ENCODE results near the gene DRGX.

DRGX gene

DNA sequence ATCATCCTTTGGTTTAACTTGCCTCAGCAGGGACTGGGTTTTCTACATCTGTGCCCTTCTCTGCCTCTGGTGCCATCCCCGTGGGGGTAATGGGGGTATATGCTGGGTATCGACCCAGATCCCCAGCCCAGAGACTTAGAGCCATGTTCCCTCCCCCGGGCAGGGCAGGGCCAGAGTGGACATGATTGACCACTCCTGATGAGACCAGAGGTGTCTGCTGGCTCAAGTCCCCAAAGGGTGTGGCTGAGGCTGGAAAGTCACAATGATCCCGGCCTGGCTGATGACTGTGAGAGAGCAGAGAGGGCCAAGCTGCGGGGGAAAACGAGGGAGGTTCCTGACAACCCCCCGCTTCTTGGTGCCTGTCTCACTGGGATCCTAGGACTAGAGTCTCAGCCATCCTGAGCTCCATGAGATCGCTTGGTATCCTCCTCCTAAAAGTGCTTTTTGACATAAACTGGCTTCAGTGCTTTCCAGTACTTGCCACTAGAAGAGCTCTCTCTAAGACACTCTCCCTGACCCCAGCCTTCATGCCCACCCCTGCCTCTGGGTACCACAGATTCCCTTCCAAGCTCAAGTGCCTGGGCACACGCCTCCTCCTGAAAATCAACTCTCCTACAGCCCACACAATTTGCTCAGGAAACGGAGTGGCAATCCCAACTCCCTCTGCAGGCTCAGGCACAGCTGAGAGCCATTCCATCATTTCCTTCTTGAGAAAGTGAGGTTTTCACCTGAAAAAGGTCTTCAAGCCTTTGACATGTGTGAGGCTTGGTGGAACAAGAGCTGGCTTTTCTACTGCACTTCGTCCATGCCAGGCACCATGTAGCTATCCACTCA is 33.9 kb downstream of the DRGX start:
- no peak for DNase-seq (ENCODE audit: low read depth, low spot score)

DNA sequence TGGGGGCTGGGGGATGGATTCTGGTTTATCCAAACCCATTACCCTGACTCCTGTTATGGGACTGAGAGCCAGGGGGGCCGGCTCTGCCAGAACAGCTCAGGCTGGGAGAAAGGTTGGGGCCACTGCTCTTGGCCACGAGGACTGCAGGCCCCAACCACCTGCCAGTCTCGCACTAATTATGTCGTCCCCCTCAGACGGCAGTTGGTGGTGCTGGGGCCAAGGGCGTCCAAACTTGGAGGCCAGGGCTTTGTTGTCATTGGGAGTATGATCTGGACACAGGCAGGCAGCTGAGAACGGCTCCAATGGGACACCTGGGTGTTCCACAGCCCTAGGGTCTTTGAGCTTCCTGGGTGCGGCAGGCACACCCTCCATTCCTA is 34.7 kb downstream of the DRGX start:
- DNase-seq (ENCODE audit: low read depth, low spot score) = no peak

DNA sequence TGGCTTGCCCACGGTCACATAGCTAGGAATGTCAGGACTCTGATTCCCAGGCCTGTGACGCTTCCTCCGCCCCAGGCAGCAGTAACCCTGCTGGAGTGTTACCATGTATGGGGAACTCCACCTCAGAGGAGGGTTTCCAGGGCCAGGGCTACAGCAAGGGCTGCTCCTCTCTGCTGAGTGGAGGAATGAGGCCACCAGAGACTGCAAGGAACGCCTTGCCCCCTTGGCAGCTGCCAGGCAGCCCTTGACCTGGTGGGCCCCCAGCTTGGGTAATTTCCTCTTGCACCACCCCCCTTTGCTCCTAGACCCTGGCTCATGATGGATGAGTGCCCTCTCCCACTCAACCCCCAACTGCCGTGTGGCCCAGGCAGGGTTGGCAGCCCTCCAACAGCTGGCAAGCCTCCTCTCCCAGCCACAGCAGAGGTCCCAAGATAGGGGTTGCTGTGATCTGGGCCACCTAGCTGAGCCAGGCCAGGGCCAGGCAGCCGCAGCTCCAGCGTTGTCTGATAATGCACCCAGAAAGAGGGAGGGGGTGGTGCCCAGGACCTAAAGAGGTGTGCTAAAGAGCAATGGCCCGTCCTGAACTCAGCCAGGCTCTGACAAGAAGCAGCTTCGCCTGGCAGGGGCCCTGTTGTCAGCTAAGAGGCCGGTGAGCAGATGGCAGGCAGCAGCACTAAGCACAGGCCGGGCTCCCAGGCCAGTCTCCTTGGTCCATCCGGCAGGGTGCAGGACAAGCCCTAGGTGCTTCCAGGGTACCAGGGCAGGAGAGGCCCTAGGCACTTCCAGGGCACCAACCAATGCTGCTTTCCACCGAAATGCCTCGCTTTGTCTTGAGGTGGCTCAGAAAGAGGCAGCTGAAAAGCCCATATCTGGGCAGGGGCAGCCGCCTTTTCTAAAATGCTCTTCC is 35.4 kb downstream of the DRGX start:
- no peak for DNase-seq (ENCODE audit: low read depth, low spot score)

DNA sequence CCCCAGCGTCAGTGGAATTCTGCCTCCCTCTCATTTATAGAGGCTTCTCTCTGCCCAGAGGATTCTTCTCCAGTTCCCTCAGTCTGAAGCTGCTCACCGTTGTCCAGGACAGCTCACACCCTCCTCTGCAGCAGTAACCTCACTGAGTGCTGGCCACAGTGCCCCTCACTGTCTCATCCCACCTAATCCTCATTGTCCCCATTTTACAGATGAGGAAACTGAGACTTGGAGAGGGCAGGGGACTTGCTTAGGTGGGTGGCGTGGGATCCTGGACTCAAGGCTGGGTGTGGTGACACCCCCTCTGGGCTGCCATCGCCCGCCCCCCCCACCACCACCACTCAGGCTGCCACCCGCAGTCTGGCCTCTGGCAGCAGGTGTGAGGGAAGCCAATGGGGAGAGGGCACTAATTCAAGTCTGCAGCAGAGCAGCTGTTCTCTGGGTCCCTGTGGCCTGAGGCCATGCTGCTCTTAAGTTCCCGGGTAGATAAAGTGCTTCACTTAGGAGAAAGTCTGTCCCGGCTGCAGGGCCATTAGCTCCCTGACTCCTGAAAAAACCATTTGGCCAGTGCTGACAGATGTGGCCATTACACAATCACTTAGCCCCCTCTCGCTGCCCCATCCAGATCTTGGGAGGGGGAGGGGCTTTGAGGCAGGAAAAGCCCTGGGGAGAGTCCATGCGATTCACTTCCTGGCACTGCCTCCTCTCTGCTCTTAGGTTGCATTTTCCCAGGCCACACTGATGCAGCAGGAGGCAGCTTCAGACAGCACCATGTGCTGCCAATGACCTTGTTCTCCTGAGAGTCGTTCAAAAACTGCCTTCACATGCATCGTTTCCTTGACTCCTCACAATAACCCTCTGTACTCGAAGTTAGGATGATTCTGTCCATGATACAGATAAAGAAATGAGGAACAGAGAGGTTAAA is 36.3 kb downstream of the DRGX start:
- peak; percentile 80 for DNase-seq (ENCODE audit: low read depth, low spot score)

DNA sequence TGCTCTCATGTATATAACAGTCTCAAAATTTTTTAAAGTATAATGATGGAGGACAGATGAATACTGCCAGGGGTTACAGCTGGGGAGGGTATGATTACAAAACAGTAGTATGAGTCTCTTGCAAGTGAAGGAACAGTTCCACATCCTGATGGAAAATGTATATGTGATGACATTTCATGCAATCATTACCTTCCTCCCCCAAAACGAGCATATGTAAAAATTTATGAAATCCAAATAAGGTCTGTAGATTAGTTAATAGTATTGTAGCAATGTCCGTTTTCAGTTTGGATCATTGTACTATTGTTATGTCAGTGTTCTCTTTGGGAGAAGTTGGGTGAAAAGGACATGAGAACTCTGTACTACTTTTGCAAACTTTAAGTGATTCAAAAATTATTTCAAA is 38.0 kb downstream of the DRGX start:
- DNase-seq (ENCODE audit: low read depth, low spot score) = no peak

- no peak for DNase-seq (ENCODE audit: low read depth, low spot score)
These were observed 38.9 kb downstream of the DRGX start for GRCh38 chr10:49356944-49357343.

DNA sequence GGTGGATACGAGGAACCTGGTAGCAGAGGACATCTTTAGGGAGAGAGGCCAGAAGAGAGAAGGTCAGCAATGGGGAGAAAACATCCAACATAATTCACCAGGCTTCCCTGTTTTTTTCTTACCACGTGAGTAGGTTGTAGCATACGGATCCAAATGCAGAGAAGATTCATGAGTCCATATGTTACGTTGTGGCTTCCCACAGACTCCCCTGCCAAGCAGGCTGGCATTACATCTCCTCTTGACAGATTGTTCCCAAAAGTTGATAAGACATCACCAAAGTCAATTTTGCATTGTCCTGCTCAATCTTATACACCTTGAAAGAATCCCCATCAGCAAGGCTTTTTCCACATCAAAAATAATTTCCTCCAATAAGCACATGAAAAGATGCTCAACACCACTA is 39.7 kb downstream of the DRGX start:
- DNase-seq (ENCODE audit: low read depth, low spot score) = no peak

DNA sequence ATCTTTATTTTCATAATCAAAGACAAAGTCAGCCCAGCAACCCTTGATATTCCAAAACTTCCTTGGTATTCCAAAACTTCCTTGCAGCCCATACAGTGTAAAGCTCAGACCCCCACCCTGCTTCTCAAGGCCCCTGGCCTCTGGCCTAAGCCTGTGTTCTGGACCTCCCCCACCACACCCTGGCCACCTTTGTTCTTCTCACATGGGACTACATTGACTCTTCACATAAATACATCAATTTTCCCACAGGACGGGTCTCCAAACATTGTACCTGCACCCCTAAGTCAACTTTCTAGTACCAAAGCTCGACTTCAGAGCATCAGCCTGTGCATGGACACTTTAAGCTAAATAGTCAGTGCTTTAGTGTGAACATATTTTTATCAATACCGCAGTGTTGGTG is 40.7 kb downstream of the DRGX start:
- no peak for DNase-seq (ENCODE audit: low read depth, low spot score)

DNA sequence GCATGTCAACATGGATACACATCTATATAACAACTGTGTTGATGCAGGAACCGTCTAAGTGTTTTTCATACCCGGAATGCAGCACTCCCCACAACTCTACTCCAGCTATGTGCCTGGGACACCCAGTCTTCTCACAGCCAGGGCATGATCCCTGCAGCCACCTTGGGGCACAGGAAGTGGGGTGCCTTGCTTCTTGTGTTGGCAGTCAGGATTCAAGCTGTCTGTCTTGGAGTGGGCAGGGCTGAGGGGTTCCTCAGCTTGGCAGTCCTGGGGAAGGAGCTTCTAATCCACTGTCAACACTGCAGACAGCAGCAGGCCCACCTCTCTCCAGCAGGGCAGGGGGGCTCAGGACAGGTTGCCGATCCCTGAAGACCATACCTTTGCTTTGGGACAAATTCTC is 41.3 kb downstream of the DRGX start:
- no peak for DNase-seq (ENCODE audit: low read depth, low spot score)

GRCh38 chr10:49353895-49354566 is 41.9 kb downstream of the DRGX start:
- no peak for DNase-seq (ENCODE audit: low read depth, low spot score)

- peak; percentile 18 for DNase-seq (ENCODE audit: low read depth, low spot score)
These were observed 42.6 kb downstream of the DRGX start for GRCh38 chr10:49353026-49353894.

GRCh38 chr10:49352323-49352722 is 43.6 kb downstream of the DRGX start:
- no peak for DNase-seq (ENCODE audit: low read depth, low spot score)

DNA sequence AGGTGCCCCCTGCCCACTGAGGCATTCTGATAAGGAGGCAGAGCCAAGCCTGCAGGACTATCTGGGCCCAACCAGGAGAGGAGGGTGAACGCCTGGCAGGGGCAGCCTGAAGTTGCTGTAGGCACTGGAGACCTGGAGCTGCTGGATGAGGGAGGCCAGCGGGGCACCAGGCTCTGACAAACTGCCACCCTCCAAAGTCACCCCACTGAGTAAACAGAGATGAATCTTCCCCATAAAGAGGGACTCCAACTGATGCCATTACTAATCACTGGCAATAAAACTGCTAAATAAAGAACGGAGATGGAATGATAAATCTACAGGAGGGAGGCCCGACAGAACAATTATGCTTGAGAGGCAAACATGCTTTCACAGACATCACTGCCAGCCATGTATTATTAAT is 44.2 kb downstream of the DRGX start:
- no peak for DNase-seq (ENCODE audit: low read depth, low spot score)

GRCh38 chr10:49350846-49351532 is 44.9 kb downstream of the DRGX start:
- no peak for DNase-seq (ENCODE audit: low read depth, low spot score)

DNA sequence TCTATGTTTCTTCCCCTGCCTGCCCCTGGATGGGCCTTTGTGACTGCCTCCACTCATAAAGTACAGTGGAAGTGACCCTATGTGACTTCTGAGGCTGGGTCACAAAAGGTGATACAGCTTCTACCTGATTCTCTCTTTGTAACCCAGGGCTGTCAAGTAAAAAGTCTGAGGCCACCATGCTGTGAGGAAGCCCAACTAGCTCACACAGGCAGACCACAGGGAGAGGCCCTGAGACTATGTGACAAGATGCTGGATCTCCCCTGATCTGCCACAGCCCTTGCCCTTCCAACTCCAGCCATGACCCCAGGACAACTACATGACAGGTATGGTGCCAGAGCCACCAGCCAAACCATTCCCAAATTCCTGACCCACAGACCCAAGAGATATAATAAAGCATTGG is 45.8 kb downstream of the DRGX start:
- DNase-seq (ENCODE audit: low read depth, low spot score) = no peak

- DNase-seq (ENCODE audit: low read depth, low spot score) = no peak
These were observed 46.5 kb downstream of the DRGX start for GRCh38 chr10:49349390-49349789.

- DNase-seq (ENCODE audit: low read depth, low spot score) = no peak
These were observed 47.3 kb downstream of the DRGX start for GRCh38 chr10:49348593-49348992.

- no peak for DNase-seq (ENCODE audit: low read depth, low spot score)
These were observed 48.1 kb downstream of the DRGX start for GRCh38 chr10:49347827-49348226.

- DNase-seq (ENCODE audit: low read depth, low spot score) = no peak
These were observed 48.5 kb downstream of the DRGX start for GRCh38 chr10:49347342-49347741.

DNA sequence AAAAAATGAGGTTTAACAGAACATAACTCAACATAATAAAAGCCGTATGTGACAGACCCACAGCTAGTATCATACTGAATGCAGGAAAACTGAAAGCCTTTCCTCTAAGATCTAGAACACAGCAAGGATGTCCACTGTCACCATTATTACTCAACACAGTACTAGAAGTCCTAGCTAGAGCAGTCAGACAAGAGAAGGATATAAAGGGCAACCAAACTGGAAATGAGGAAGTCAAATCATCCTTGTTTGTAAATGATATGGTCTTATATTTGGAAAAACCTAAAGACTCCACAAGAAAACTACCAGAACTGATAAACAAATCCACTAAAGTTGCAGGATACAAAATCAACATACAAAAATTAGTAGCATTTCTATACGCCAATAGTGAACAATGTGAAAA is 51.0 kb downstream of the DRGX start:
- DNase-seq (ENCODE audit: low read depth, low spot score) = no peak
